Measurements from ENCODE around the gene ADORA1. TPM values are rescaled to one million over a fixed set of nuclear protein-coding genes. Genes with fewer than 3 reads are reported as not detected.

ADORA1 gene
- total RNA-seq, 2 donors from 2014 or later = 0.27 to 47.3 TPM

- WGBS = 68% methylated on average over 4 of the region's 4 CpGs
Observed at GRCh38 chr1:203188686-203189232, 61.2 kb downstream of the ADORA1 start.

GRCh38 chr1:203189951-203190352 is 62.4 kb downstream of the ADORA1 start:
- no peak overlapping the region for H3K27ac ChIP-seq
- H3K36me3 ChIP-seq = no peaks in the 10 kb centered on the region
- H3K4me3 ChIP-seq = no peak overlapping the region
- peaks cover 2% of the 10 kb centered on the region for H3K4me1 ChIP-seq (replicated peaks)
- intact Hi-C loops (cut with DNase I) = no loop called here
- TF ChIP-seq POLR2AphosphoS5 (IDR thresholded peaks at IDR 0.05) = no peak
- no peak for TF ChIP-seq POLR2A (IDR thresholded peaks at IDR 0.05)
- TF ChIP-seq CTCF (IDR thresholded peaks at IDR 0.05) = no peak
- DNase-seq (ENCODE audit: low spot score) = no peak
- no peaks in the 10 kb centered on the region for H3K9me3 ChIP-seq
- H3K27me3 ChIP-seq (replicated peaks; ENCODE audit: insufficient read depth) = no peaks in the 10 kb centered on the region
- WGBS = 57% methylated on average over 7 of the region's 7 CpGs

More at GRCh38 chr1:203188686-203189232, 61.2 kb downstream of the ADORA1 start:
- no peak overlapping the region for H3K27ac ChIP-seq
- no peak overlapping the region for H3K4me3 ChIP-seq
- peaks cover 2% of the 10 kb centered on the region for H3K4me1 ChIP-seq (replicated peaks)
- DNase-seq (ENCODE audit: low spot score) = no peak
- no peaks in the 10 kb centered on the region for H3K9me3 ChIP-seq
- no peak for TF ChIP-seq POLR2A (IDR thresholded peaks at IDR 0.05)
- peak; percentile 50 for TF ChIP-seq POLR2AphosphoS5 (IDR thresholded peaks at IDR 0.05)
- no peak for TF ChIP-seq CTCF (IDR thresholded peaks at IDR 0.05)
- intact Hi-C loops (cut with DNase I) = no loop called here
- no peaks in the 10 kb centered on the region for H3K36me3 ChIP-seq
- H3K27me3 ChIP-seq (replicated peaks; ENCODE audit: insufficient read depth) = no peaks in the 10 kb centered on the region

- intact Hi-C loops (cut with DNase I) = no loop called here
- H3K4me1 ChIP-seq (replicated peaks) = peaks cover 2% of the 10 kb centered on the region
- no peaks in the 10 kb centered on the region for H3K27me3 ChIP-seq (replicated peaks; ENCODE audit: insufficient read depth)
- no peak for DNase-seq (ENCODE audit: low spot score)
- H3K36me3 ChIP-seq = no peaks in the 10 kb centered on the region
- no peak for TF ChIP-seq POLR2AphosphoS5 (IDR thresholded peaks at IDR 0.05)
- no peak for TF ChIP-seq POLR2A (IDR thresholded peaks at IDR 0.05)
- TF ChIP-seq CTCF (IDR thresholded peaks at IDR 0.05) = no peak
- no peak overlapping the region for H3K4me3 ChIP-seq
- WGBS = 94% methylated on average over 2 of the region's 2 CpGs
- no peak overlapping the region for H3K27ac ChIP-seq
- H3K9me3 ChIP-seq = no peaks in the 10 kb centered on the region
Observed at GRCh38 chr1:203190949-203191348, 63.4 kb downstream of the ADORA1 start.

- H3K4me3 ChIP-seq = no peak overlapping the region
- WGBS = 84% methylated on average over 3 of the region's 3 CpGs
- DNase-seq (ENCODE audit: low spot score) = no peak
- no peak overlapping the region for H3K27ac ChIP-seq
- no peaks in the 10 kb centered on the region for H3K4me1 ChIP-seq (replicated peaks)
- intact Hi-C loops (cut with DNase I) = no loop called here
- no peaks in the 10 kb centered on the region for H3K27me3 ChIP-seq (replicated peaks; ENCODE audit: insufficient read depth)
- no peaks in the 10 kb centered on the region for H3K9me3 ChIP-seq
- H3K36me3 ChIP-seq = no peaks in the 10 kb centered on the region
- no peak for TF ChIP-seq CTCF (IDR thresholded peaks at IDR 0.05)
- TF ChIP-seq POLR2AphosphoS5 (IDR thresholded peaks at IDR 0.05) = no peak
- no peak for TF ChIP-seq POLR2A (IDR thresholded peaks at IDR 0.05)
Observed at GRCh38 chr1:203196371-203196770, 68.8 kb downstream of the ADORA1 start.

GRCh38 chr1:203197625-203198024 is 70.1 kb downstream of the ADORA1 start:
- Histone ChIP-seq H3K27ac (no peak overlapping the region), H3K4me1 (replicated peaks) (no peaks in the 10 kb centered on the region), H3K36me3 (no peaks in the 10 kb centered on the region), H3K9me3 (no peaks in the 10 kb centered on the region), H3K27me3 (replicated peaks; ENCODE audit: insufficient read depth) (no peaks in the 10 kb centered on the region), H3K4me3 (no peak overlapping the region)
- intact Hi-C loops (cut with DNase I) = no loop called here
- TF ChIP-seq POLR2AphosphoS5 (IDR thresholded peaks at IDR 0.05) = no peak
- TF ChIP-seq CTCF (IDR thresholded peaks at IDR 0.05) = no peak
- no peak for TF ChIP-seq POLR2A (IDR thresholded peaks at IDR 0.05)
- 69% methylated on average over 3 of the region's 3 CpGs for WGBS
- DNase-seq (ENCODE audit: low spot score) = no peak

Measured in prostate gland (tissue), 2 donors.